Measurements from ENCODE around the gene TMEM88.

TMEM88 gene

GRCh38 chr17:7816926-7817642 lies 37.8 kb upstream of the TMEM88 start:
- no peaks in the 10 kb centered on the region for H3F3A ChIP-seq (ENCODE audit: low read depth)
- H3K4me2 ChIP-seq (ENCODE audit: low read depth, low read length, poor library complexity, severe bottlenecking), result no peak overlapping the region
- no peaks in the 10 kb centered on the region for H3K27me3 ChIP-seq (ENCODE audit: insufficient read depth, low read length, poor library complexity, severe bottlenecking)
- no peak overlapping the region for H2AFZ ChIP-seq (ENCODE audit: low read length)
- H4K20me1 ChIP-seq (ENCODE audit: insufficient read depth, low read length, poor library complexity, severe bottlenecking), result no peaks in the 10 kb centered on the region
- TF ChIP-seq EZH2phosphoT487 (IDR thresholded peaks at IDR 0.05; ENCODE audit: borderline replicate concordance), result no peak
- no peak overlapping the region for H3K4me3 ChIP-seq (ENCODE audit: low read length, poor library complexity, severe bottlenecking)
- no peaks in the 10 kb centered on the region for H3K4me1 ChIP-seq (ENCODE audit: insufficient read depth, low read length, poor library complexity, severe bottlenecking)
- no peaks in the 10 kb centered on the region for H3K79me2 ChIP-seq (ENCODE audit: insufficient read depth, low read length)
- H3K9me2 ChIP-seq (replicated peaks; ENCODE audit: low read depth, low read length), result no peaks in the 10 kb centered on the region
- no peaks in the 10 kb centered on the region for H3K9me3 ChIP-seq (ENCODE audit: insufficient read depth, low read depth, low read length)
- H3K36me3 ChIP-seq (ENCODE audit: insufficient read depth, low read length), result no peaks in the 10 kb centered on the region
- H3K9ac ChIP-seq (ENCODE audit: low read depth, low read length, poor library complexity, severe bottlenecking), result no peak overlapping the region

- H4K20me1 ChIP-seq (ENCODE audit: insufficient read depth, low read length, poor library complexity, severe bottlenecking), result no peaks in the 10 kb centered on the region
- H3K4me3 ChIP-seq (ENCODE audit: low read length, poor library complexity, severe bottlenecking), result no peak overlapping the region
- no peaks in the 10 kb centered on the region for H3K79me2 ChIP-seq (ENCODE audit: insufficient read depth, low read length)
- H3K27me3 ChIP-seq (ENCODE audit: insufficient read depth, low read length, poor library complexity, severe bottlenecking), result no peaks in the 10 kb centered on the region
- H3K9me2 ChIP-seq (replicated peaks; ENCODE audit: low read depth, low read length), result no peaks in the 10 kb centered on the region
- H3F3A ChIP-seq (ENCODE audit: low read depth), result no peaks in the 10 kb centered on the region
- H2AFZ ChIP-seq (ENCODE audit: low read length), result no peak overlapping the region
- no peak overlapping the region for H3K9ac ChIP-seq (ENCODE audit: low read depth, low read length, poor library complexity, severe bottlenecking)
- H3K36me3 ChIP-seq (ENCODE audit: insufficient read depth, low read length), result no peaks in the 10 kb centered on the region
- TF ChIP-seq EZH2phosphoT487 (IDR thresholded peaks at IDR 0.05; ENCODE audit: borderline replicate concordance) (no peak), CTCF (conservative IDR thresholded peaks at IDR 0.05; ENCODE audit: low read length) (no peak)
- no peaks in the 10 kb centered on the region for H3K4me1 ChIP-seq (ENCODE audit: insufficient read depth, low read length, poor library complexity, severe bottlenecking)
- H3K9me3 ChIP-seq (ENCODE audit: insufficient read depth, low read depth, low read length), result no peaks in the 10 kb centered on the region
- no peak overlapping the region for H3K4me2 ChIP-seq (ENCODE audit: low read depth, low read length, poor library complexity, severe bottlenecking)
Observed at GRCh38 chr17:7817643-7817964, 37.3 kb upstream of the TMEM88 start.

- no peaks in the 10 kb centered on the region for H3K79me2 ChIP-seq (ENCODE audit: insufficient read depth, low read length)
- H3K36me3 ChIP-seq (ENCODE audit: insufficient read depth, low read length), result no peaks in the 10 kb centered on the region
- no peak overlapping the region for H3K4me2 ChIP-seq (ENCODE audit: low read depth, low read length, poor library complexity, severe bottlenecking)
- no peaks in the 10 kb centered on the region for H3K9me2 ChIP-seq (replicated peaks; ENCODE audit: low read depth, low read length)
- H3F3A ChIP-seq (ENCODE audit: low read depth), result no peaks in the 10 kb centered on the region
- no peak overlapping the region for H3K9ac ChIP-seq (ENCODE audit: low read depth, low read length, poor library complexity, severe bottlenecking)
- H3K9me3 ChIP-seq (ENCODE audit: insufficient read depth, low read depth, low read length), result no peaks in the 10 kb centered on the region
- TF ChIP-seq CTCF (conservative IDR thresholded peaks at IDR 0.05; ENCODE audit: low read length) (no peak), EZH2phosphoT487 (IDR thresholded peaks at IDR 0.05; ENCODE audit: borderline replicate concordance) (no peak)
- H4K20me1 ChIP-seq (ENCODE audit: insufficient read depth, low read length, poor library complexity, severe bottlenecking), result no peaks in the 10 kb centered on the region
- H3K27me3 ChIP-seq (ENCODE audit: insufficient read depth, low read length, poor library complexity, severe bottlenecking), result no peaks in the 10 kb centered on the region
- H3K4me1 ChIP-seq (ENCODE audit: insufficient read depth, low read length, poor library complexity, severe bottlenecking), result no peaks in the 10 kb centered on the region
- H3K4me3 ChIP-seq (ENCODE audit: low read length, poor library complexity, severe bottlenecking), result no peak overlapping the region
- H2AFZ ChIP-seq (ENCODE audit: low read length), result no peak overlapping the region
Observed at GRCh38 chr17:7818026-7818425, 36.8 kb upstream of the TMEM88 start.

All from Loucy (cell line).